Measurements from ENCODE around the gene LRP1B.

LRP1B gene

GRCh38 chr2:141381946-141382345, 748.9 kb downstream of the LRP1B start:
- in situ Hi-C loops (cut with HindIII; ENCODE audit: low pct_ligation_motif_present, low pct_unique_long_range_greater_than_20kb, low sequenced_read_pairs): no loop called here
- DNase-seq: no peak

GRCh38 chr2:141380008-141380979, 750.5 kb downstream of the LRP1B start:
- no peak for DNase-seq
- in situ Hi-C loops (cut with HindIII; ENCODE audit: low pct_ligation_motif_present, low pct_unique_long_range_greater_than_20kb, low sequenced_read_pairs): no loop called here

- no peak for DNase-seq
- in situ Hi-C loops (cut with HindIII; ENCODE audit: low pct_ligation_motif_present, low pct_unique_long_range_greater_than_20kb, low sequenced_read_pairs): no loop called here
Measured at GRCh38 chr2:141364821-141365220, 766.0 kb downstream of the LRP1B start.

GRCh38 chr2:141362311-141362710, 768.5 kb downstream of the LRP1B start:
- DNase-seq: no peak
- in situ Hi-C loops (cut with HindIII; ENCODE audit: low pct_ligation_motif_present, low pct_unique_long_range_greater_than_20kb, low sequenced_read_pairs): no loop called here

GRCh38 chr2:141348481-141348880, 782.3 kb downstream of the LRP1B start:
- DNase-seq: no peak

GRCh38 chr2:141341444-141341843, 789.4 kb downstream of the LRP1B start:
- in situ Hi-C loops (cut with HindIII; ENCODE audit: low pct_ligation_motif_present, low pct_unique_long_range_greater_than_20kb, low sequenced_read_pairs): no loop called here
- peak; percentile 35 for DNase-seq

More at GRCh38 chr2:141348481-141348880, 782.3 kb downstream of the LRP1B start:
- in situ Hi-C loops (cut with HindIII; ENCODE audit: low pct_ligation_motif_present, low pct_unique_long_range_greater_than_20kb, low sequenced_read_pairs): no loop called here

GRCh38 chr2:141331127-141331526, 799.7 kb downstream of the LRP1B start:
- DNase-seq: peak; percentile 14
- in situ Hi-C loops (cut with HindIII; ENCODE audit: low pct_ligation_motif_present, low pct_unique_long_range_greater_than_20kb, low sequenced_read_pairs): no loop called here

- DNase-seq: no peak
Measured at GRCh38 chr2:141329964-141330363, 800.9 kb downstream of the LRP1B start.

GRCh38 chr2:141323571-141323970, 807.2 kb downstream of the LRP1B start:
- in situ Hi-C loops (cut with HindIII; ENCODE audit: low pct_ligation_motif_present, low pct_unique_long_range_greater_than_20kb, low sequenced_read_pairs): no loop called here
- DNase-seq: peak; percentile 51

More at GRCh38 chr2:141329964-141330363, 800.9 kb downstream of the LRP1B start:
- in situ Hi-C loops (cut with HindIII; ENCODE audit: low pct_ligation_motif_present, low pct_unique_long_range_greater_than_20kb, low sequenced_read_pairs): no loop called here

GRCh38 chr2:141317986-141318385, 812.8 kb downstream of the LRP1B start:
- in situ Hi-C loops (cut with HindIII; ENCODE audit: low pct_ligation_motif_present, low pct_unique_long_range_greater_than_20kb, low sequenced_read_pairs): no loop called here
- no peak for DNase-seq

- in situ Hi-C loops (cut with HindIII; ENCODE audit: low pct_ligation_motif_present, low pct_unique_long_range_greater_than_20kb, low sequenced_read_pairs): no loop called here
- DNase-seq: no peak
Measured at GRCh38 chr2:141316606-141317005, 814.2 kb downstream of the LRP1B start.

GRCh38 chr2:141316103-141316502, 814.7 kb downstream of the LRP1B start:
- in situ Hi-C loops (cut with HindIII; ENCODE audit: low pct_ligation_motif_present, low pct_unique_long_range_greater_than_20kb, low sequenced_read_pairs): no loop called here
- no peak for DNase-seq

GRCh38 chr2:141313972-141314371, 816.8 kb downstream of the LRP1B start:
- in situ Hi-C loops (cut with HindIII; ENCODE audit: low pct_ligation_motif_present, low pct_unique_long_range_greater_than_20kb, low sequenced_read_pairs): no loop called here
- DNase-seq: no peak

GRCh38 chr2:141311430-141311829, 819.4 kb downstream of the LRP1B start:
- no peak for DNase-seq
- in situ Hi-C loops (cut with HindIII; ENCODE audit: low pct_ligation_motif_present, low pct_unique_long_range_greater_than_20kb, low sequenced_read_pairs): no loop called here

- DNase-seq: no peak
- in situ Hi-C loops (cut with HindIII; ENCODE audit: low pct_ligation_motif_present, low pct_unique_long_range_greater_than_20kb, low sequenced_read_pairs): no loop called here
Measured at GRCh38 chr2:141306368-141306767, 824.4 kb downstream of the LRP1B start.

- DNase-seq: no peak
- in situ Hi-C loops (cut with HindIII; ENCODE audit: low pct_ligation_motif_present, low pct_unique_long_range_greater_than_20kb, low sequenced_read_pairs): no loop called here
Measured at GRCh38 chr2:141301551-141301950, 829.3 kb downstream of the LRP1B start.

- in situ Hi-C loops (cut with HindIII; ENCODE audit: low pct_ligation_motif_present, low pct_unique_long_range_greater_than_20kb, low sequenced_read_pairs): no loop called here
- DNase-seq: no peak
Measured at GRCh38 chr2:141280037-141280436, 850.8 kb downstream of the LRP1B start.

GRCh38 chr2:141271346-141271745, 859.5 kb downstream of the LRP1B start:
- in situ Hi-C loops (cut with HindIII; ENCODE audit: low pct_ligation_motif_present, low pct_unique_long_range_greater_than_20kb, low sequenced_read_pairs): no loop called here
- DNase-seq: peak; percentile 9

- no peak for DNase-seq
- in situ Hi-C loops (cut with HindIII; ENCODE audit: low pct_ligation_motif_present, low pct_unique_long_range_greater_than_20kb, low sequenced_read_pairs): no loop called here
Measured at GRCh38 chr2:141264848-141265247, 866.0 kb downstream of the LRP1B start.

- in situ Hi-C loops (cut with HindIII; ENCODE audit: low pct_ligation_motif_present, low pct_unique_long_range_greater_than_20kb, low sequenced_read_pairs): no loop called here
- DNase-seq: no peak
Measured at GRCh38 chr2:141260911-141261310, 869.9 kb downstream of the LRP1B start.

Data from ACHN (cell line).